Measurements from ENCODE around the gene EIF3L.

The EIF3L gene

DNA sequence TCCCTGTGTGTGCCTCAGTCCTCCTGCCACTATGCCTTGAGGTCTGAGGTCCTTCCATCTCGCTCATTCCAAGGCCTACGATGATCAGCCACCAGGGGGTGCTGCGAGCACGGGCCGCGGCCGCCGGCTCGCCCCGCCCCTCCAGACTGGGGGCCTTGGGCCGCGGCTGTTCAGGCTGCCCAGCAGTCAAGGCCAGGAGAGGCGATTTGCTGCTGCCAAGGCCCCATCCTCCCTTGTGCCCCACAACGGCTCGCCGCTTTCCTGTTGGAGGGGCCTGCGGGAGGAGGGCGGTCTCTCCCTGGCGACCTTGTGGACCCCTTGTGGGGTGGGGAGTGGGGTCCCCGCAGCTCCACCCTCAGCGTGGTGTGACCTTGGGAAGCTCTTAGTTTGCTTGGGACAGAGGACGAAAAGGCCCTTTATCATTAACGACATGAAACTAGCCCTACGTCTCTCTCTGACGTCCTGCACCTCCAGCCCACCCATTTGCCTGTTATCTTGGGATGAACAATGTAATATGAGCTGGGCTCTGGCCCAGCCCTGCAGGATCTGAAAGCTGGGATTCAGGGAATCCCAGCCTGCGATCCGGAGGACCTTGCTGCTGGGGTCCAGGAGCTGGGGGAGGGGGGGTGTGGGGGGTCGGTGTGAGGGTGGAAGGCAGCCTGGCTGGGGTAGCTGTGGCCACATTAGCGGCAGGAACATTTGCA is 31.4 kb upstream of the EIF3L start:
- peak; percentile 31 for DNase-seq

DNA sequence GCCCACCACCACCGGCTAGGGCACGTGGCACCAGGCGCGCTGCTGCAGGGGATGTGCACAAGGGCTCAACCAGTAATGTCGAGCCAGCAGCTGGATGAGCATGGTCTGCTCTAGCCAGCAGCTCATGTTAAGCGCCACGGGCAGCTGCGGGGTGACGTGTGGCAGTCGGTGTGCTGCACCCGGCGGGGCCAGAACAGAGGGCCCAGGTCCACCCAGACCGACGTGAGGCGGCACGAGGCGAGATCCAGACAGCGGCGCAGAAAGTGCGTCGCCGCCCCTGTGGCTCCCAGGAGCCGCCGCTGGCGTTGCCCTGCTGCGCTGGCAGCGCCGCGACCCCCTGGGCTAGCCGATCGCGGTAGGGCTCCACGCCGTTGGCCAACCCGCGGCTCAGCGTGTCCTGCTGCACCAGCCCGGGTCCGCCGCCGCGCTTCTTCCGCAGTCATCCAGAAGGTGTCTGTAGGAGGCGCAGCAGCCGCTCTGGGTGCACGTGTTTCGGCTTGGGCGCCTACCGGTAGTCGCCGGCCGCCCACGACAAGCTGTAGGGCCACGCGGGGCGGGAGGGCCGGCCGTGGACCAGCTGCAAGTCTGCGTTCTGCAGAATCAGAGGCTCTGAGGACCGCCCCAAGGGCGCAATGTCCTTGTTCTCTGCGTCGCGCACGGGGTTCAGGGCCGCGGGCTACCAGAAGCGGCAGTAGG is 30.7 kb upstream of the EIF3L start:
- DNase-seq: no peak

DNA sequence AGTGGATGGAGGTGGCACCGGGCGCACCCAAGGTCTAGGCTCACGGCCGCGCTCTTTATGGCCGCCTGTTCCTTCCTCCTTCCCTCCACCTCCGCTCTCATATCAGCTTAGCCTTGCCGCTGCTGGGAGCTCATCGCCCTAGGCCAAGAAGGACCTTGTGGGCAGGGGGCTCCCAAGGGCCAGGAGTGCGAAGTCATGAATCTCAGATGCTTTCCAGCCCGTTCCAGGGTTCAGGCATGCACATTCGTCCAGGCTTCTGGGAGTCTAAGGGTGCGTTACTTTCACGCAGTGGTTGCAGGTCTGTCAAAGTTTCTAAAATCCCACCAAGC is 30.1 kb upstream of the EIF3L start:
- no peak for DNase-seq

DNA sequence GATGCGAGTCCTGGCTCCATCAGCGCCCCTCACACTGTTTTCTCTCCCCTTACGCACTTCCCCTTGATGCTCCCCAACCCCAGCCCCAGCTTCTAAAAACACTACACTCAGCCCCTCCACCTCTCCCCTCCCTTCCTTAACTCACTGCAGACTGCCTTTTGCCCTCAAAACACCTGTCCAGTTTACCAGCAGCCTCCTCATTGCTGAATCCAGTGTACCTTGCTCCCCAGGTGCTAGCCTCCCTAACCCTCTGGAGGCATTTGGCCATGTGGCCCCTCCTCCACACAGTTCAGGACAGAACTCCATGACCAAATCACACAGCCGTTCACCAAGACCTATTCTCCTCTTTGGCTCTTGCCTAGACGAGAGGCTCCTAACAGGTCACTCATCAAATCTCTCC is 28.9 kb upstream of the EIF3L start:
- DNase-seq: no peak

DNA sequence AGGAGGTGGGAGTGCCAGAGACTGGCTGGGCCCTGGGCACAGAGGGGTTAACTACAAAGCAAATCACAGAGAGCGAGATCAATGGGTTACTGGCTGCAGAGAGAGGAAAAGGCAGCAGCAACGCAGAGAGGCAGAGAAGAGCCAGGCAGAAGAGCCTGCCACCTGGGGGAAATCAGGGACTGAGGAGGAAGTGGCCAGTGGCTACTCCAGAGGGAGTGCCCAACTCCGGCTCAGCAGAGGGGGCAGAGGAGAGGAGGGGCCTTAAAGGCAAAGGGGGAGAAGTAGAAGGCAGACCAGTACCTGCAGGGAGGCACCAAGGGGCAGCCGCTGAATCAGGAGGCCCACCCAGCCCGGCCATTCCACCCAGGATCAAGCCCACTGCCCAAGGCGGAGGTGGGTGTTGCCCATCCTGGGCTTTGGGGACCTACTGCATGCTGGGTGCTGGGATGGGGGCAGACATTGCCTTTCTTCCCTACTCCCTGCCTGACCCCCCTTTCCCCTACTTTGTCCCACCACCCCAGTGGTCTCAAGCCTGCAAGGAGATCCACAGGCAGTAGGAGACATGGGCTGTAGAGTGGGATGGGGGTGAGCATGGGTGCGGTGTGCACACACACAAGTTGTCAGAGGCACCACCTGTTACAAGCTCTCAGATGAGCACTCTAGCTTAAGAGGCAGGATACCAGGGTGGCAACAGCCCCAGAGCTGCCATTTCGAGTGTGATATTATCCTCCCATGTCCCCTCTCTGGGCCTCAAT is 27.0 kb upstream of the EIF3L start:
- no peak for DNase-seq

DNA sequence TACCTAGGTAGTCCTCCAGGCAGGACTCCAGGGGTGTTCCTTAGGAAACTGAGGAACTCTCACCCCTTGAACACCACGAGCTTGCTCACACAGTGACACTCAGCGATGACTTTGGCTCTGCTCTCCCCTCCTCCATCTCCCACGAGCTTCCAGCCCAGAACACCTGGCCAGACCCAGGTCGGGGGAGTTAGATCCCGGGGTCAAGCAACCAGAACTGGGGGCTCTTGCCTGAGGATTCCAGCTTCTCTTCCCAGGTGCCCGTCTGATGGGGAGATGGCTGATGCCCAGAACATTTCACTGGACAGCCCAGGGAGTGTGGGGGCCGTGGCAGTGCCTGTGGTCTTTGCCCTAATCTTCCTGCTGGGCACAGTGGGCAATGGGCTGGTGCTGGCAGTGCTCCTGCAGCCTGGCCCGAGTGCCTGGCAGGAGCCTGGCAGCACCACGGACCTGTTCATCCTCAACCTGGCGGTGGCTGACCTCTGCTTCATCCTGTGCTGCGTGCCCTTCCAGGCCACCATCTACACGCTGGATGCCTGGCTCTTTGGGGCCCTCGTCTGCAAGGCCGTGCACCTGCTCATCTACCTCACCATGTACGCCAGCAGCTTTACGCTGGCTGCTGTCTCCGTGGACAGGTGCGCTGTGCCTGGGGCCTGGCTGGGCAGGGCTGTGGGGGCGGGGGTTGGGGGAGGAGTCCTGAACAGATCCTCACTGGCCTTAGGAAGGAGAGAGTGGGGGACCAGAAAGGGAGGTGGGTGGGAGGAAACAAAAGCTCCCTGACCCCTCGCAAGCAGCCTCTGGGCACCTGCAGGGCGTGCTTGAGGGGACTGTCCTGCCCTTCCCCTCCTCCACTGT is 25.9 kb upstream of the EIF3L start, which contains the start of gene GALR3:
GALR3 (plus strand) TSS at position 249 of the 852 bp plus-strand sequence; CDS start at position 274, 25 bp downstream.
- no peak for DNase-seq

DNA sequence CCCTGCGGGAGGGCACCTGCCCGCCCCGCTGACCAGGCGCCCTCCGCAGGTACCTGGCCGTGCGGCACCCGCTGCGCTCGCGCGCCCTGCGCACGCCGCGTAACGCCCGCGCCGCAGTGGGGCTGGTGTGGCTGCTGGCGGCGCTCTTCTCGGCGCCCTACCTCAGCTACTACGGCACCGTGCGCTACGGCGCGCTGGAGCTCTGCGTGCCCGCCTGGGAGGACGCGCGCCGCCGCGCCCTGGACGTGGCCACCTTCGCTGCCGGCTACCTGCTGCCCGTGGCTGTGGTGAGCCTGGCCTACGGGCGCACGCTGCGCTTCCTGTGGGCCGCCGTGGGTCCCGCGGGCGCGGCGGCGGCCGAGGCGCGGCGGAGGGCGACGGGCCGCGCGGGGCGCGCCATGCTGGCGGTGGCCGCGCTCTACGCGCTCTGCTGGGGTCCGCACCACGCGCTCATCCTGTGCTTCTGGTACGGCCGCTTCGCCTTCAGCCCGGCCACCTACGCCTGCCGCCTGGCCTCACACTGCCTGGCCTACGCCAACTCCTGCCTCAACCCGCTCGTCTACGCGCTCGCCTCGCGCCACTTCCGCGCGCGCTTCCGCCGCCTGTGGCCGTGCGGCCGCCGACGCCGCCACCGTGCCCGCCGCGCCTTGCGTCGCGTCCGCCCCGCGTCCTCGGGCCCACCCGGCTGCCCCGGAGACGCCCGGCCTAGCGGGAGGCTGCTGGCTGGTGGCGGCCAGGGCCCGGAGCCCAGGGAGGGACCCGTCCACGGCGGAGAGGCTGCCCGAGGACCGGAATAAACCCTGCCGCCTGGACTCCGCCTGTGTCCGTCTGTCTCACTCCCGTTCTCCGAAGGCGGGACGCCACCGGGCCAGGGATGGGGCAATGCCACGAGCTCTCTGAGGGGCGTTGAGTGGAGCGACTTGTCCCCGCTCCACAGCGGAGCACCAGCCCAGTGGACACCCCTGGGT is 24.3 kb upstream of the EIF3L start:
- DNase-seq: no peak

DNA sequence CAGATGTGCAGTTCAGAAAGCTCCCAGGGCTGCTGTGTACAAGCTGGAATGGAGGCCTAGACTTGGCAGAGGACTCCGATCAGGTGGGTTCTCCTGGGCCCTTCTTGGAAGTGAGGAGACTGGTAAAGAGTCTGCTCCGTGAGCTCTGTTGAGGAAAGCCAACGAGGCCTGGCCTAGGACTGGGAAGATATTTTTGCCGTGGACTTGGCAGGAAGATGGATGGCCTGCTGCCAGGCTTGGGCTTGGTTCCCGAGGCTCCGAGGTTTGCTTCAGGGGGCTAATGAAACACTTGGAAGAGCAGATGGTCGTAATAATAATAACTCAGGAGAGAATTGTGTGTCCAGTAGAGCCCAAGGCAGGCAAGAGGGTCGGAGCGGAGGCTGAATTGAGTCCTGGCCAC is 22.2 kb upstream of the EIF3L start:
- DNase-seq: no peak

DNA sequence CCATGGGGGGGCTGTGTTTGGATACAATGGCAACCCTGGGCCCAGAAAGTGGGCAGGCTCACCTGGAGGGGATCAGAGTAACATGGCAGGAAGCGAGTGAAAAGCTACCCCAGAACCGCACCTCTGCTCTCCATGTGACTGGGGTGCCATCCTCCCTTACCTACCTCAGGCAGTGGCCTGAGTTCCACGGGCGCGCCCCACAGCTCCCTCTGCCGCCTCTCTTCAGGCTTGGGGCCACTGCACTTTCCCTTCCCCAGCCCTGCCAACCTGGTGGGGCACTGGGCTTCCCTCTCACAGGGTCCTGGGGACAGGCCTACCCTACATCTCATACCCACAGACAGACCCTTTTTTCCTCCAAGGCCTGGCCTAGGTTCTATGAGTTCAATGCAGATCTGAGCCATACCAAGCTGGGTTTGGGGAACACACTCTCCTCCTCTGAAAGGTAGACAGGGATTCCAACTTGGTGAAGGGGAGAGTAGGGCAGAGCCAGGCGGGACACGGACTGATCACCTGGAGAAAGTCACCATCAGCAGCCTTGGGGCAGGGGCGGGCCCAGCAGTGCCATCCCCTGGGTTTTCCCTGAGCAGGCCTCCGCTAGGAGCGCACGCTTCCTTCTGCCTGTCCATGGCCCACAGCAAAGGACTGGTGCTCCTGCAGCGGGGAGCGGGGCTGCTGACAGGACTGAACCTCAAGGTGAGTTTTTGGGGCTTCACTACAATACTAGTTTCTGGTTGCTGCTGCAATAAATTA is 19.0 kb upstream of the EIF3L start:
- DNase-seq: no peak

DNA sequence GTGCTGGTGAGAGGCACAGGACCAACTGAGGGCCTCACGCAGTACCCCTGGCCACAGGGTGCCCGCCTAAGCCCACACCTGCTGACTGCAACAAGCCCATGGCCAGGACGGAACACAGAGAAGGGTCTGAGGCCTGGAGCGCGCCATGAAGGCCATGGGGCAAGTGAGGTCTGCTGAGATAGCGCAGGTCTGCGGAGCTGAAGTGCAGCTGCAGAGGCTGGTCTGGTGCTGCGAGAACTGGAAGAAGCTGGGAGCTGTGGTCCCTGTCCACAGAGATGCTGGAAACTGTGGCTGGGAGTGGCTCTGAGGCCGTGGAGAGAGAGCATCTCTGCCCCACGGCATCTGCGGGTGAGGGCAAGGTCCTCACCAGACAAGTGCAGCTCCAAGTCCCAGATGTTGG is 17.7 kb upstream of the EIF3L start:
- DNase-seq: no peak

DNA sequence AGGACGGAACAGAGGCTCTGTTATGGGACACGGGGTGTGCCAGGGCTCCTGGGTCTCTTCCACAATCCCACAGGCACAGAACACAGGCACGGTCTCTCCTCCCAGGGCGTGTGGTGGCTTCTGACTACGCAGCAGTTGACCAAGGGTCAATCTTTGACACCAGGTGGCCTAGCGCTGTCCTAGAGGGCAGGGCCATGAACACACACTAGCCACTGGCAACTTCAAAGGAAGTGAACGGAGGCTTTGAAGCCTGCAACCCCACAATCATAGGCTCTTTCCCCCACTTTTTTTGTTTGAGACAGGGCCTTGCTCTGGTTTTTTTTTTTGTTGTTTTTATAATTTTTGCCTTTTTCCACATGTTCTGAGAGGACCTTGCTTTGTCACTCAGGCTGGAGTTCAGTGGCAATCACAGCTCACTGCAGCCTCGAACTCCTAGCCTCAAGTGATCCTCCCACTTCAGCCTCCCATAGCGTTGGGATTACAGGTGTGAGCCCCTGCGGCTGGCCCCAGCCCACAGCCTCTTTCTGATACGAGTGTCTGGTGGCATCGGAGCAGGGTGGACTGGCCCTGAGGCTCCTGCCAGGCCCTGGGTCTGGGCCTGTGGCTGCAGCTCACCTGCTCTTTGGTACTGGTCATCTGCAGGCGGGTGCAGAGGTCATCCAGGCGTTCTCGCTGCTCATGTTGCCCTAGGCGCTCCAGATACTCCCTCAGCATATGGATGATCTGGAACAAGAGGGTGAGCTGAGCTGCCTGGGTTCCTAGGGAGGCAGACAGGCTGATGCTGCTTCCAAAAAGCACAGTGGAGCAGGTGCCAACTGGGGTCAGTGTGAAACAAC is 17.0 kb upstream of the EIF3L start:
- no peak for DNase-seq

DNA sequence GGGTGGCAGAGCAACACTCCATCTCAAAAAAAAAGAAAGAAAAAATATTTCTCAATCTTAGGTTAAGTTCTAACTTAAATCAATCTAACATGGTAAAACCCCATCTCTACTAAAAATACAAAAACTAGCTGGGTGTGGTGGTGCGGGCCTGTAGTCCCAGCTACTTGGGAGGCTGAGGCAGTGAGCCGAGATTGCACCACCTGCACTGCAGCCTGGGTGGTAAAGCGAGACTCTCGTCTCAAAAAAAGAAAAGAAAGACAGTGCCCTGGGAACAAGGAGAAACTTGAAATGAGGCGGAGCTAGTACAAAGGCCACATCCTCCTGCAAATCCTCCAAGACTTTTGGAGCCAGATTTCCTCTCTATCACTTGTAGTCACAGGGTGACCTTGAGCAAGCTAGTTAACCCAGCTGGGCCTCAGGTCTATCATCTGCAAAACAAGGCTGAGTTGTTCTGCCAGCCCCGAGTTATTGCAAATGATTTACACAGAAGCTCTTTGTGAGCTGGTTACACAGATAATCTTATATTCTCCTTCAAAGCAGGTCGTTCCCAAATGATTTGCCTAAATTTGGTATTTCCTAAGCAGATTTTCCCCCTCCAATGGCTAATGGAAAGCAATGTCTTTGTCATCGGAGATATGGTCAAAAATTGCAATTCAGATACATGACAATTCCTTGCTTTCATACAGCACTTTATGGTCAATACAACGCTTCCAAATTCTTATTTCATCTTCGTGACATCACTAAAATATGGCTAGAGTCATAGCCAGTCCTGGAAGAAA is 7.0 kb upstream of the EIF3L start:
- DNase-seq: no peak

DNA sequence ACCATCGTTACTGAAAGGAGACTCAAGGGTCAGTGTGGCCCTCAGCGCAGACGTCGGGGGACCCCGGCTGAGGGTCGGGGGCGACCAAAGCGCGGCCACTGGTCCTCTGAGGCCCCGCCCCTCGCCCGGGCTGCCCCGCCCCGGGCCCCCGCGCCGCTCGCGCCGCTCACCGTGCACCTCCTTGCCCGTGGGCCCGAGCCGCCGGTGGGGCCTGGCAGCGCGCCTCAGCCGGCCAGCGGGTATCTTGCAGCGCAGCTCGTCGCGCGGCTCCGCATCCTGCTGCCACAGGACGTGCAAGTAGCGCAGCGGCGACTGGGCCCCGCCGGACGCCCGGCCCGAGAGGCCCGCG is 5.5 kb upstream of the EIF3L start:
- DNase-seq: no peak

DNA sequence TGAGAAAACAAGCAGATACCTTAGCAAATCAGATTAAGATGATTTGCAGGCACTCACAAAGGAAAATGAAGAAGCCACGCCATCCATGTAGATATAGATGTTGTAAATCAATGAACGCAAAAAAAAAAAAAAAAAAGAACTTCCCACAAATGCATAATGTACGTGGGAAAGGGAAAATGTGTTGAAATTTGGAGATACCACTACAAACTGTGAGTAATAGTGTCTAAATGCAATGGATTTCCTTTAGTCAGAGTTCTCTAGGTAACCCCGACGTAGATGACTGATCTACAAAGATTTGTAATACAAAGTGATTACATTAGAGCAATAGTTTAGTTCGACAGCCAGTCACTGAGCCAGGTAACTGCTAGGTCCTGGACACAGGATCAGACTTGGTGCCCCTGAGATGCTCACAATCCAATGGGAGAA is 4.3 kb upstream of the EIF3L start:
- no peak for DNase-seq

DNA sequence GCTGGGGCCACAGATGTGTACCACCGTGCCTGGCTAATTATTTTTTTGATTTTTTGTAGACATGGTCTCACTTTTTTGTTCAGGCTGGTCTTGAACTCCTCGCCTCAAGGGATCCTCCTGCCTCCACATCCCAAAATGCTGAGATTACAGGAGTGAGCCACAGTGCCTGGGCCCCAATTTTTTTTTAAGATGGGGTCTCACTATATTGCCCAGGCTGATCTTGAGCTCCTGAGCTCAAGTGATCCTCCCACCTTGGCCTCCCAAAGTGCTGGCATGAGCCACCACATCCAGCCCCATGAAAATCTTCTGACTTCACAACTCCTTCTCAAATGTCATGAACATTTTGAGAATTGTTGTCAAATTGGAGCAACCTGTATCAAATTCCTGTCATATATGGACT is 2.8 kb upstream of the EIF3L start:
- no peak for DNase-seq

DNA sequence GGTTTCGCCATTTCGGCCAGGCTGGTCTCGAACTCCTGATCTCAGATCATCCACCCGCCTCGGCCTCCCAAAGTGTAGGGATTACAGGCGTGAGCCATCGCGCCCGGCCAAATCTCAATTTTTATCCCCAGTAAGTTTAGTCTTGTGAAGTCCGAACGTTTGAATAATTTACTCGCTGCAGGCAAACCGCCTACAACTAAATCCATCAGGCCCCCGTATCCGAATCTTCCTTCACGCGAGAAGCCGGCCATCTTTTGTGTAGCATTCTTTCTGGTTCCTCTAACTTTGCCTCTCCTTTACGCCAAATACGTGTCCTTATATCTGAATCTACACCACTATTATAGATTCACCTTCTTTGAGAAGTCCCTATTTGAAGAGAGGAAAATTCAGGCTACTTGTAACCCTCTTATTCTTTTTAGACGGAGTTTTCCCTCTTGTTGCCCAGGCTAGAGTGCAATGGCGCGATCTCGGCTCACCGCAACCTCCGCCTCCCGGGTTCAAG is 581 bp upstream of the EIF3L start:
- DNase-seq: no peak

DNA sequence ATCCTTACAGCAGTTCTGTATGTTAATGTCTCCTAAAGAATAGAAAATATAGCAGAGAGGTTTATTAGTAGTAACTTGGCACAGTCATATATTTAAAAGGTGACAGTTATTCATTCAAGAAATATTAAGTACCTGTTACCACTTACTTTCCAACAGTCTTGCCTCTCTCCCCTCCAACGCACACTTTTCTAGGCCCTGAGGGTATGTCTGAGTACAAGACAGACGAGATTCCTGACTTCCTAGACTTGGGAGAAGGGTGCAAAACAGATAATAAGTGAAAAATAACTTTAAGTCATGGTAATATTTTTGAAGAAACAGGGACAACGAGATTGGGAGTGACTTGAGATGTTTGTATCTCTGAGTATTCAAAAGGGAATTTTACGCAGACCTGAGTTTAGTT is 1.6 kb downstream of the EIF3L start:
- no peak for DNase-seq

DNA sequence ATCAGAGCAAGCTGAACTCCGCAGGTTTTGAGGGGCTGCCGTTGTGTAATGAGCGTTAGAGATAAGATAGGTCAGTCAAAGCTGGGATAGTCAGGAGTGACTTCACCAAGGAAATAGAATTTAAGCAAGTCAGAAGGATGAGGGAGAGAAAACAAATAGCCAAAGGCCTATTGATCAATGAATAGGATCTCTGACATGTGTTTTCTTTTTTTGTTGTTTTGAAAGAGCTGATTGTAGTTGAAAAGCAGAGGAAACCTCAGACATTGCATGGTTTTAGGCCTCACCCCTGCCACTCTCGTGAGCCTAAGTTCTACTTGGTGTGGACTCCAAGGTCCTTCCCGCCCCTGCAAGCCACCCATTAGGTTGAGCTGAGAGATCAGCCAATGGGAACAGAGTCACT is 3.2 kb downstream of the EIF3L start:
- no peak for DNase-seq

DNA sequence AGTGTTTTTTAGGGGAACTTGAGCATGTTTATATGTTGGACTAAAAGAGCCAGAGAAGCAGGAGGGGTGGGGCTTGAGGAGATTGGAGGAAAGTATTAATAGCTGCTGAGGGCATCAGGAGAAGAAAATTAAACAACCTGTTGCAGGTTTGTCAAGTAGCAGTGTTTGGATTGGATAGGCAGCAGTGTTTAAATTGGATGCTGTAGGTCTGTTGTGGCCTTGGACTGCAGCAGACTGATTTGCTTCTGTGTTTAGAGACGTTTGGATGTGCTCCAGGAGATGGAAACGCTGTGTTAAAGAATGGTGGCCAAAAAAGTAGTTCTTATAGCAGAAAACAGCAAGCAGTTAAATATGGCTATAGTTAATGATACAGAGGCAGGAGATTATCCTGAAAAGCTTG is 5.7 kb downstream of the EIF3L start:
- DNase-seq: no peak

Data from NCI-H1048 (cell line).